HAP-1 (cell line): ENCODE data around the gene OXT.
"Not testable (repeated sequence)": the region's sequence is repeated elsewhere in the genome, so short reads cannot be mapped to it uniquely, and the experiment has no call there.

Experiments used
- DNase-seq, 2 experiments: peaks; one replicate each; pipeline ENCODE4 v3.0.0-alpha.2; 2016 to 2020; ENCODE audit warnings: low spot score in 2 of 2
- H3K27me3 ChIP-seq: fragments of 250-450 bp; sonication (Bioruptor Pico); 2 replicates; pipeline ENCODE4 v1.5.1; 2020; ENCODE audit warnings: low read depth, mild to moderate bottlenecking, moderate library complexity
- H3K36me3 ChIP-seq: fragments of 250-450 bp; sonication (Bioruptor Pico); replicated peaks from 2 replicates; pipeline ENCODE4 v1.5.1; 2020; ENCODE audit warnings: mild to moderate bottlenecking
- H3K4me1 ChIP-seq: fragments of 250-450 bp; sonication (Bioruptor Pico); 2 replicates; pipeline ENCODE4 v1.5.1; 2020; ENCODE audit warnings: mild to moderate bottlenecking
- H3K4me3 ChIP-seq: fragments of 250-450 bp; sonication (Bioruptor Pico); 2 replicates; pipeline ENCODE4 v1.5.1; 2020; ENCODE audit warnings: mild to moderate bottlenecking, moderate library complexity
- H3K9me3 ChIP-seq: fragments of 250-450 bp; sonication (Bioruptor Pico); 2 replicates; pipeline ENCODE4 v1.5.1; 2020; ENCODE audit warnings: mild to moderate bottlenecking, moderate library complexity
- in situ Hi-C: fragments of 300-500 bp; cut with MboI; formaldehyde crosslinking; loops from 3 replicates; pipeline ENCODE4 v1.14.3; 2020; ENCODE audit warnings: low sequenced_read_pairs, inconsistent platforms, mixed read lengths

Gene OXT

DNA sequence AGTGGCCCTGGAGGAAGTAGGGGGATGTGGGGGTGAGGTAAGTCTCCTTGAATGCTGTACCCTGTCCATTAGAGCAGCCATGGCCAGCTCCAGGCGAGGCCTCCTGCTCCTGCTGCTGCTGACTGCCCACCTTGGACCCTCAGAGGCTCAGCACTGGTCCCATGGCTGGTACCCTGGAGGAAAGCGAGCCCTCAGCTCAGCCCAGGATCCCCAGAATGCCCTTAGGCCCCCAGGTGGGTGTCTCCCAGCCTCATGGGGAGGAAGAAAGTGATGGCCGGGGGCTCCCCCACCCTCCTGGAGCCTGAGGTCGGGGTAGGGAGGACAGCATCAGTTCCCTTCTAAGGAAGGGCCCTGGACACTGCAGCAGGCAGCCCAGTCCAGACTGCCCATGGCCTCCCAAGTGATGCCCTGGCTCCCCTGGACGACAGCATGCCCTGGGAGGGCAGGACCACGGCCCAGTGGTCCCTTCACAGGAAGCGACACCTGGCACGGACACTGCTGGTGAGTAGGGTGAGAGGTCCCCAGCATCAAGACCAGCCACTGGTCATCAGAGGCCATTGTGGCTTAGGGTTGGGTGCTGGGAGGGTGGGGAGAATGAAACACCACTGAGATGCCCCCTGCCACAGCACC, 27.0 kb upstream of the OXT start:
- H3K36me3 ChIP-seq = peaks cover 32% of the 10 kb centered on the region
- H3K4me1 ChIP-seq = peaks cover 4% of the 10 kb centered on the region; the same call in 1 of the 2 replicates
- H3K9me3 ChIP-seq = no peaks in the 10 kb centered on the region
- no peaks in the 10 kb centered on the region for H3K27me3 ChIP-seq
- in situ Hi-C loops = no loop called here
- no peak overlapping the region for H3K4me3 ChIP-seq
- no peak for DNase-seq

DNA sequence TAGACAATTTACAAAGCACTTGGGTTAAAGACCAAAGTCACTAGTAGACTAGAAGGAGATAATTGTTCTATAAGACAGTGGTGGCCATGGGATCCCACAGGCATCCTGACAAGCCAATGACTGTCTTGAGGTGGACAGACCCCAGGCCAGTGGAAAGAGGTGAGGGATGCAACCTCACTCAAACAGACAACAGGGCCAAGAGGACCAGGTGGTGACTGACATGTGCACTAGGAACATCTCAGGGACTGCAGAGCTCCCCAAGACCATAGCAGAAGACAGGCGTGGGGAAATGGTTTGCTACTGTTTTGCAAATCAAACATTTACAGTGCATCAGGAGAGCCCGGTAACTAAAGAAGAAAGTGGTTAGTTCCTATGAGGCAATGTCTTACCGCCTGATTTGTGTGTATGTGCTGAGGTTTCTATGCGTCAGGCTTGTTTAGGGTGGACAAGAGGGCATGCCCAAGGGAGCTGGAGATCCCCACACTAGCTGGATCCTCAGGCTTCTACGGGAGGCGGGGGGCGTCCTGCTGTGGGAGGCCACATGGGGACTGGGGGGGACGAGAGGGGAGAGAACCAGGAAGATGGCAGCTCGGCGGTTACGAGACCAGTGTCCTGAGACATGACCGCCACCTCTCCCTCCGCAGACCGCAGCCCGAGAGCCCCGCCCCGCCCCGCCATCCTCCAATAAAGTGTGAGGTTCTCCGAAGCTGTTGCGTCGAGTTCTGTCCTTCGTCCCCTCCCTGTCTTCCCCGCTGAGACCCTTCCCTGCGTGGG, 26.2 kb upstream of the OXT start:
- in situ Hi-C loops = no loop called here
- H3K4me3 ChIP-seq = peak overlapping the region; percentile 74
- peaks cover 4% of the 10 kb centered on the region; the same call in 1 of the 2 replicates for H3K4me1 ChIP-seq
- H3K27me3 ChIP-seq = no peaks in the 10 kb centered on the region
- no peaks in the 10 kb centered on the region for H3K9me3 ChIP-seq
- peak; percentile 71 to 89 for DNase-seq
- H3K36me3 ChIP-seq = peaks cover 30% of the 10 kb centered on the region

DNA sequence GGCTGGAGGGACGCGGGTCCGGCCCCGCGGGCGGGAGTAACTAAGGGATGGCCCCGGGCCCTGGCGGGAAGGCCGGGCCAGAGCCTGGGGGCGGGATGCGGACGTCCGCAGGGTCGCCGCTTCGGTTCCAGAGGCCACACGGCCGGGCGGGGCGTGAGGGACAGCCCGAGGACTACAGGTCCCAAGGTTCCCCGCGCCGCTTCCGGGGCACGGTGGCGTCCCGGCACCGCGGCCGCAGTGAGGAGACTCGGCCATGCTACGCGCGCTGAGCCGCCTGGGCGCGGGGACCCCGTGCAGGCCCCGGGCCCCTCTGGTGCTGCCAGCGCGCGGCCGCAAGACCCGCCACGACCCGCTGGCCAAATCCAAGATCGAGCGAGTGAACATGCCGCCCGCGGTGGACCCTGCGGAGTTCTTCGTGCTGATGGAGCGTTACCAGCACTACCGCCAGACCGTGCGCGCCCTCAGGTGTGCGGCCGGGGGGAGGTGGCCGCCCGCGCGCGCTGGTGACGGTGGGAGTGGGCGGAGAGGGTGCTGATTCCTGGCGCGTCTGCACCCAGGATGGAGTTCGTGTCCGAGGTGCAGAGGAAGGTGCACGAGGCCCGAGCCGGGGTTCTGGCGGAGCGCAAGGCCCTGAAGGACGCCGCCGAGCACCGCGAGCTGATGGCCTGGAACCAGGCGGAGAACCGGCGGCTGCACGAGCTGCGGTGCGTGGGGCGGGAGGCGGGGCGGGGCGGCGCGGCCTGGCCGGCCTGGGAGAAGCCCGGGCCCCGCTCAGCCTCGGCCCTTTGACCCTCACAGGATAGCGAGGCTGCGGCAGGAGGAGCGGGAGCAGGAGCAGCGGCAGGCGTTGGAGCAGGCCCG, 25.4 kb upstream of the OXT start, which contains the start of gene MRPS26:
Gene MRPS26, plus strand, starts transcription at position 237 of the 861 bp plus-strand sequence. Its CDS starts 17 bp downstream, at position 254.
- no peaks in the 10 kb centered on the region for H3K9me3 ChIP-seq
- peaks cover 31% of the 10 kb centered on the region for H3K36me3 ChIP-seq
- DNase-seq = peak; percentile 79 to 92
- no peaks in the 10 kb centered on the region for H3K27me3 ChIP-seq
- H3K4me3 ChIP-seq = peak within 1 kb of the TSS; percentile 74
- in situ Hi-C loops = no loop called here
- peaks cover 4% of the 10 kb centered on the region; the same call in 1 of the 2 replicates for H3K4me1 ChIP-seq

DNA sequence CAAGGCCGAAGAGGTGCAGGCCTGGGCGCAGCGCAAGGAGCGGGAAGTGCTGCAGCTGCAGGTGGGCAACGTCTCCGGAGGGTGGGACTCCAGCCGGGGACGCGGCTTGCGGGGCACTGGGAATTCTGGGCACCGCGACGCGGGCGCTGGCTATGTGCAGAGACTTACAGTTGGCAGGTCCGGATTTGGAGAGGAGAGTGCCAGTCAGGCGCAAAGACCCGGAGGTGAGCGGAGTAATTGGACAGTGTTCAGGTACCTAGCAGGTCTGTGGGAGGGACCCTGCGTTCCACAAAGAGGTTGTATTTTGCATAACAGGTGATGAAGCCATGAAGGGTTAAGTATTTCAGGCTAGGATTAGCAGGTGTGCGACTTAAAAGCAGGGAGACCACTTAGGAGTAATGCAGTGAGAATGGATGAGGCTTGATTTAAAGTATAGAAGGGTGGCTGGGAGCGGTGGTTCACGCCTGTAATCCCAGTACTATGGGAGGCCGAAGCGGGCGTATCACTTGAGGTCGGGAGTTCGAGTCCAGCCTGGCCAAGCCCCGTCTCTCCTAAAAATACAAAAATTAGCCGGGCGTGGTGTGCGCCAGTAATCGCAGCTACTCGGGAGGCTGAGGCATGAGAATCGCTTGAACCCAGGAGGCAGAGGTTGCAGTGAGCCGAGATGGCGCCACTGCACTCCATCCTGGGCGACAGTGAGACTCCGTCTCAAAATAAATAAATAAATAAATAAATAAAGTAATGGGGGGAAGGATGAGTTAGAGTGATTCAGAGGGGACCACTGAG, 24.6 kb upstream of the OXT start:
- in situ Hi-C loops = no loop called here
- H3K4me1 ChIP-seq = peaks cover 4% of the 10 kb centered on the region; the same call in 1 of the 2 replicates
- H3K4me3 ChIP-seq = peak overlapping the region; percentile 74
- H3K9me3 ChIP-seq = no peaks in the 10 kb centered on the region
- H3K36me3 ChIP-seq = peaks cover 31% of the 10 kb centered on the region
- DNase-seq = peak; percentile 22 to 53
- H3K27me3 ChIP-seq = no peaks in the 10 kb centered on the region

DNA sequence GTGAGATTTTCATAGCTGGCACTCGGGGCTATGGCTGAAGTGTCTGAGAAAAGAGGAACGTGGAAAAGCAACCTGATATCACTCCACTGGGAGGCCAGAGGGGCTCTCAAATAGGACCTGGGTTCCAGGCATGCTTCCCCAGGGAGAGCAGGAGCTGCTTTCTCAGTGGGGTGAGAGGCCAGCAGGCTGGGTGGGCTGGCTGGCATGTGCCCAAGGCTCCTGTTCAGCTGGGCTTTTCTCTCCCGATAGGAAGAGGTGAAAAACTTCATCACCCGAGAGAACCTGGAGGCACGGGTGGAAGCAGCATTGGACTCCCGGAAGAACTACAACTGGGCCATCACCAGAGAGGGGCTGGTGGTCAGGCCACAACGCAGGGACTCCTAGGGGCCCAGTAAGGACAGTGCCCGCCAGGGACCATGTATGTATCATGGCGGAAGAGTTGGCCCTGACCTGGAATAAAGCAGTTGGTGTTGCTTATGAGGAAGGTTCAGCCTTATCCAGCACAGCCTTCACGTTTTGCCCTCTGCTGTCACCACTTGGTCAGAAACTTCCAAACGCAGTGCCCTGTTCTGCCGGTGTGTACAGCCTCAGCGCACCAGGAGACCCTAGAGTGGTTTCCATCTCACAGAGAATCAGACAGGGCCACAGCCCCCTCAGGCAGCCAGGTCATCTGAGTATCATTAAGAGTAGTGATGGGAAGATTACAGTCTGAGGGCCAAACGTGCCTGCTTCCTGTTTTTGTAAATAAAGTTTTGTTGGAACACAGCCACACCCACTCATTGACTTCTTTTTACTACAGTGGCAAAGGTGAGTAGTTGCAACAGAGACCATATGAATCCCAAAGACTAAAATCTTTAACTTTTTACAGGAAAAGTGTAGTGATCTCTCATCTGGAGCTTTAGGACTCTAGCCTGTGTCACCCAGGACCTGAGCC, 23.7 kb upstream of the OXT start:
- no peaks in the 10 kb centered on the region for H3K9me3 ChIP-seq
- peaks cover 4% of the 10 kb centered on the region; the same call in 1 of the 2 replicates for H3K4me1 ChIP-seq
- in situ Hi-C loops = no loop called here
- peaks cover 31% of the 10 kb centered on the region for H3K36me3 ChIP-seq
- no peak for DNase-seq
- H3K27me3 ChIP-seq = no peaks in the 10 kb centered on the region
- H3K4me3 ChIP-seq = peak overlapping the region; percentile 74

DNA sequence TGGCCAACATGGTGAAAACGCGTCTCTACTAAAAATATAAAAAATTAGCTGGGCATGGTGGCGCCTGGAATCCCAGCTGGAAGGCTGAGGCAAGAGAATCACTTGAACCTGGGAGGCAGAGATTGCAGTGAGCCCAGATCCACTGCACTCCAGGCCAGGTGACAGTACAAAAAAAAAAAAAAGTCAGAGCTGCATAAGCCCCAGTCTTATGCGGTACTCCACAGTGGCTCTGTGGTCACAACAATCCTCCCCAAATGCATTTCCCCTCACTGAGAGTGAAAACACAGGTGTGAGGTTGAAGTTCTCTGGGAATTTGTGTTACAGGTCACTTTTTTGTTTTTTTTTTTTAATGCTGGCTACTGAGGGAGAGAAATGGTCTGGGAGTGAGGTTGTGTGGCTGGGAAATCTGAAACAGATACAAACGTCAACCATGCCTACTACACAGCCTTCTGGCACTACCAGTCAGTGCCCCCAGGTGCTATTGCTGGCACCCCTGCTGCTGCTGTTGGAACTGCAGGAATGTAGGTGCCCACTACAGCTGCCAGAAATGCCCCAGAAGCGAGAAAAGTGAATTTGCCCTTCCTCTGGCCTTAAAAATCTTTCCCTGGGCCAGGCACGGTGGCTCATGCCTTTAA, 19.9 kb upstream of the OXT start:
- Histone ChIP-seq H3K36me3 (peaks cover 31% of the 10 kb centered on the region), H3K4me1 (peaks cover 4% of the 10 kb centered on the region; the same call in 1 of the 2 replicates), H3K27me3 (no peaks in the 10 kb centered on the region), H3K9me3 (no peaks in the 10 kb centered on the region), H3K4me3 (no peak overlapping the region)
- in situ Hi-C loops = loop anchor here (10.0 kb wide), 1 partner anchor 263 kb away; no protein-coding TSS in a partner anchor
- no peak for DNase-seq

DNA sequence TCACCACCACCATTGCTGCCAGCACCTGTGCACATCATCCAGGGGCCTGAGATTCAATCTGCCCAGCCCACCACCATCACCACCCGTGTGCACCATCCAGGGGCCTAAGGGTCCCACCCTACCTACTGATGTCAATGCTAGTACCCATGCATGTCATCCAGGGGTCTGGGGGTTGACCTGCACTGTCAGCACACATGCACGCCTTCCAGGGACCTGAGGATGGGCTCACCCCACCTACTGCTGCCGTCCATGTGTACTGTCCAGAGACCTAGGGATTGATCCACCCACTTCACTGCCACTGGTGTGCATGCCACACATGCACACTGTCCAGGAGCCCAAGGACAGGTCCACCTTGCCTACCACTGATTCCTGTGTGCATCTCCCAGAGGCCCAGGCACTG, 11.9 kb upstream of the OXT start:
- Histone ChIP-seq H3K36me3 (no peaks in the 10 kb centered on the region), H3K4me1 (no peaks in the 10 kb centered on the region), H3K27me3 (no peaks in the 10 kb centered on the region), H3K4me3 (no peak overlapping the region), H3K9me3 (no peaks in the 10 kb centered on the region)
- in situ Hi-C loops = loop anchor here (5.0 to 10.0 kb wide), 2 partner anchors 58 to 255 kb away; no protein-coding TSS in a partner anchor
- DNase-seq = no peak

DNA sequence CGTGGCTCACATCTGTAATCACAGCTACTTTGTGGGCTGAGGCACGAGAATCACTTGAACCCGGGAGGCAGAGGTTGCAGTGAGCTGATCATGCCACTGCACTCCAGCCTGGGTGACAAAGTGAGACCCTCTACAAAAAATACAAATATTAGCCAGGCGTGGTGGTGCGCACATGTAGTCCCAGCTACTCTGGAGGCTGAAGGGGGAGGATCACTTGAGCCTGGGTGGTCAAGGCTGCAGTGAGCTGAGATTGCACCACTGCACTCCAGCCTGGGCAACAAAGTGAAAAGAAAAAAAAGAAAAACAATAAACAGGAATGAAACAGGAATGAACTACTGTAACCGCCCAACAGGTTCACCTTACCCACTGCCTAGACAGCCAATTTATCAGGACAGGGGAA, 7.3 kb upstream of the OXT start:
- DNase-seq, H3K9me3 ChIP-seq, in situ Hi-C loops, H3K27me3 ChIP-seq, H3K36me3 ChIP-seq, H3K4me3 ChIP-seq, H3K4me1 ChIP-seq: not testable (repeated sequence)

DNA sequence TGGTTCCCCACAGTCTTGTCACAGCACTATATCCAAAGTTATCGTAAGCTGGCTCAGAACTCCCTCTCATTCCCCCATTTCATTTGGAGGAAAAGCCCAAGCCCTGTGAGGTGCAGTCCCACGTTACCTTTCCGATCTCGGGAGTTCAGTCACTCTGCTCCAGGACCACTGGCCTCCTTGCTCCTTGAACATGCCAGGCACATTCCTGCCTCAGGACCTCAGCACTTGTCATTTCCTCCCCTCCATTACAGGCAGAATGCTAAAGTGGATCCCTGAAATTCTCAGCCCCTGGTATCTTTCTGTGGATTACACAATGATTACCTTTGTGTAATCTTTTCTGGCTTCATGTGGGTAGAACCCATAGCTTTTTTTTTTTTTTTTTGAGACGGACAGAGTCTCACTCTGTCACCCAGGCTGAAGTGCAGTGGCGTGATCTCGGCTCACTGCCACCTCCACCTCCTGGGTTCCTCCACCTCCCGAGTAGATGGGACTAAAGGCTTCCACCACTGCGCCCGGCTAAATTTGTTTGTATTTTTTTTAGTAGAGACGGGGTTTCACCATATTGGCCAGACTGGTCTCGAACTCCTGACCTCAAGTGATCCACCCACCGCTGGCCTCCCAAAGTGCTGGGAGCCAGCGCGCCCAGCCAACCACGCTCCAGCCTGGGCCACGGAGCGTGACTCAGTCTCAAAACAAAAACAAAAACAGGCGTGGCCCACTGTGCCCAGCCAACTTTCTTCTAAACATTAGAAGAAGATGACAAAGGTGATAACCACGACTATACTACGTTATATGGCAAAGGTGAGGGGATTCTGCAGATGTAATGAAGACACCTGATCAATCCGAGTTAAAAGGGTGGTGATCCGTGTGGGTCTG, 4.0 kb upstream of the OXT start:
- Histone ChIP-seq H3K4me3 (no peak overlapping the region), H3K36me3 (no peaks in the 10 kb centered on the region), H3K27me3 (no peaks in the 10 kb centered on the region), H3K9me3 (no peaks in the 10 kb centered on the region), H3K4me1 (peaks cover under 1% of the 10 kb centered on the region; the same call in 1 of the 2 replicates)
- in situ Hi-C loops = no loop called here
- no peak for DNase-seq

DNA sequence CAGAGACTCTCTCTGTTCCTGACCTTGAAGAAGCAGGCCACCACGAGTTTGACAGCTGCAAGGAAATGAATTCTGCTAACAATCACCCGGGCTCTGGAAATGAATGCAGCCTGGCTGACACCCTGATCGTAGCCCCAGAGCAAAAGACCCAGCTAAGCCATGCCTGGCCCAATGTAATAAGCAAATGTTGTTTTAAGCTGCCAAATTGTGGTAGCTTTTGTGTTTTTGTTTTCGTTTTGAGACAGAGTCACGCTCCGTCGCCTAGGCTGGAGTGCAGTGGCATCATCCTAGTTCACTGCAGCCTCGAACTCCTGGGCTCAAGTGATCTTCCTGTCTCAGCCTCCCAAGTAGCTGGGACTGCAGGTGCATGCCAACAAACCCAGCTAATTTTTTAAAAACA, 3.3 kb upstream of the OXT start:
- in situ Hi-C loops = no loop called here
- no peak for DNase-seq
- H3K4me1 ChIP-seq = peaks cover 2% of the 10 kb centered on the region; the same call in 1 of the 2 replicates
- H3K9me3 ChIP-seq = no peaks in the 10 kb centered on the region
- no peaks in the 10 kb centered on the region for H3K36me3 ChIP-seq
- H3K4me3 ChIP-seq = no peak overlapping the region
- H3K27me3 ChIP-seq = no peaks in the 10 kb centered on the region
